ENCODE data around the gene STRBP. TPM values are rescaled to one million over a fixed set of nuclear protein-coding genes. Genes with fewer than 3 reads are reported as not detected.

Gene STRBP
- total RNA-seq, 1 donor from 2014 or later, result 87.3 TPM

GRCh38 chr9:123131993-123132392 is 136.4 kb downstream of the STRBP start:
- no peaks in the 10 kb centered on the region for H3K9me3 Mint-ChIP-seq (ENCODE audit: low read depth)
- TF ChIP-seq, protein P1, sequence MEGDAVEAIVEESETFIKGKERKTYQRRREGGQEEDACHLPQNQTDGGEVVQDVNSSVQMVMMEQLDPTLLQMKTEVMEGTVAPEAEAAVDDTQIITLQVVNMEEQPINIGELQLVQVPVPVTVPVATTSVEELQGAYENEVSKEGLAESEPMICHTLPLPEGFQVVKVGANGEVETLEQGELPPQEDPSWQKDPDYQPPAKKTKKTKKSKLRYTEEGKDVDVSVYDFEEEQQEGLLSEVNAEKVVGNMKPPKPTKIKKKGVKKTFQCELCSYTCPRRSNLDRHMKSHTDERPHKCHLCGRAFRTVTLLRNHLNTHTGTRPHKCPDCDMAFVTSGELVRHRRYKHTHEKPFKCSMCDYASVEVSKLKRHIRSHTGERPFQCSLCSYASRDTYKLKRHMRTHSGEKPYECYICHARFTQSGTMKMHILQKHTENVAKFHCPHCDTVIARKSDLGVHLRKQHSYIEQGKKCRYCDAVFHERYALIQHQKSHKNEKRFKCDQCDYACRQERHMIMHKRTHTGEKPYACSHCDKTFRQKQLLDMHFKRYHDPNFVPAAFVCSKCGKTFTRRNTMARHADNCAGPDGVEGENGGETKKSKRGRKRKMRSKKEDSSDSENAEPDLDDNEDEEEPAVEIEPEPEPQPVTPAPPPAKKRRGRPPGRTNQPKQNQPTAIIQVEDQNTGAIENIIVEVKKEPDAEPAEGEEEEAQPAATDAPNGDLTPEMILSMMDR (IDR thresholded peaks at IDR 0.05; ENCODE audit: unreplicated experiment), result no peak
- peaks cover 11% of the 10 kb centered on the region for H3K36me3 Mint-ChIP-seq (ENCODE audit: insufficient read depth)
- no peak overlapping the region for H3K27ac Mint-ChIP-seq
- H3K27me3 Mint-ChIP-seq, result no peaks in the 10 kb centered on the region
- no peak for DNase-seq (ENCODE audit: low spot score, unreplicated experiment)
- H3K4me3 Mint-ChIP-seq (ENCODE audit: low read depth), result no peak overlapping the region
- H3K4me1 Mint-ChIP-seq (ENCODE audit: low read depth), result no peaks in the 10 kb centered on the region

DNA sequence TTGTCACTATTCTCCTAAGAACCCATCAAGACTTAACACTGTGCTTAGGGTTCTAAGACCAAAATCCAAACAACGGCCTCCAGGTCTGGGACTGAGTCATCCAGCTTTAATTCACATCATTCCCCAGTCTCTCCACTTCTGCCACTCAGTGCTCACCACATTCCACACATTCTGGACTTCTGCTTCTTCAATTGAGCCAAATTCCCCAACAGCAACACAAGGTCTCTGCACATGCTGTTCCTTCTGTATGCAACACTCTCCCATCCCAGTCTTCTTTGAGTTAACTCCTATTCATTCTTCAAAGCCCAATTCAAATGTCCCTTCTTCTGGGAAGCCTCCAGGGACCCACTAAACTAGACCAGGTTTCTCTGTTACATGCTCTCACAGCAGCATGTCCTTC is 137.1 kb downstream of the STRBP start:
- no peaks in the 10 kb centered on the region for H3K9me3 Mint-ChIP-seq (ENCODE audit: low read depth)
- TF ChIP-seq, protein P1 (IDR thresholded peaks at IDR 0.05; ENCODE audit: unreplicated experiment), result no peak
- H3K4me1 Mint-ChIP-seq (ENCODE audit: low read depth), result peaks cover 2% of the 10 kb centered on the region
- H3K4me3 Mint-ChIP-seq (ENCODE audit: low read depth), result no peak overlapping the region
- H3K27me3 Mint-ChIP-seq, result no peaks in the 10 kb centered on the region
- peaks cover 9% of the 10 kb centered on the region for H3K36me3 Mint-ChIP-seq (ENCODE audit: insufficient read depth)
- DNase-seq (ENCODE audit: low spot score, unreplicated experiment), result no peak
- H3K27ac Mint-ChIP-seq, result no peak overlapping the region

DNA sequence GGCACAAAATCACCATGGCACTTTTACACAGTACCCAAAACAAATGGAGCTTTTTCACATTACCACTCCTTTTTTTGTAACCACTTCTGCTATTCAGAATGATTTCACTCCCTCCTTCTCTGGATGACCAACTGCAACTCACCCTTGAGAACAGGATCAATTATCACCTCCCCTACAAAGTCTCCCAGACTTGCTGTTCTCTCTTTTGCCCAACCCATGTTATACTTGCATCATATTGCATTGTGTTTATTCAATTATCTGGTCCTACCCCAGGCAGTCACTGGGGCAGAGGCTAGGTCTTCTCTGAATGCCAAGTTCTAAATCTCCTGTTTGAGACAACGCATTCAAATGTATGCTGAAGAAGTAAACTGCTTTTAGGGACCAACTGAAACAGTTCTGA is 139.0 kb downstream of the STRBP start:
- TF ChIP-seq, protein P1 (IDR thresholded peaks at IDR 0.05; ENCODE audit: unreplicated experiment), result no peak
- Mint-ChIP-seq H3K27ac (no peak overlapping the region), H3K36me3 (ENCODE audit: insufficient read depth) (peaks cover 7% of the 10 kb centered on the region), H3K9me3 (ENCODE audit: low read depth) (no peaks in the 10 kb centered on the region), H3K4me1 (ENCODE audit: low read depth) (peaks cover 8% of the 10 kb centered on the region), H3K4me3 (ENCODE audit: low read depth) (no peak overlapping the region), H3K27me3 (no peaks in the 10 kb centered on the region)
- no peak for DNase-seq (ENCODE audit: low spot score, unreplicated experiment)

DNA sequence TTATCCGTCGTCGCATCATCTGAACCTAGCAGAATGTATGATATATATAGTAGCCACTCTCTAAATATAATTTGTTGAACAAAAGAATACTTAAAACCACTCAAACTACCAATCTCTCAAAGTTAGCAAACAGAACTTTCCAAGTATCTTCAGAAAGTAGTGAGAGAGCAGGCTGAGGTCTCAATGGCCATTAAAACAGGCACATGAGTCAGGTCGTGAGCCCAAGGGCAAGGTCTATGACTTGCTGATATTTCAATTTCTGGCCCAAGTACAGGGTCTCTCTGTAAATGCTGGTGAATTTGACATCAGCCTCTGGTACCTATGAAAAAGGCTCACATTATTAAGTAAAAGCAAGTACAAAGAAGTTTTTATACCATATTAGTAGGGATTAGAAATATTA is 139.8 kb downstream of the STRBP start:
- H3K36me3 Mint-ChIP-seq (ENCODE audit: insufficient read depth), result peaks cover 9% of the 10 kb centered on the region
- DNase-seq (ENCODE audit: low spot score, unreplicated experiment), result no peak
- TF ChIP-seq, protein P1 (IDR thresholded peaks at IDR 0.05; ENCODE audit: unreplicated experiment), result no peak
- H3K4me1 Mint-ChIP-seq (ENCODE audit: low read depth), result peaks cover 8% of the 10 kb centered on the region
- no peak overlapping the region for H3K4me3 Mint-ChIP-seq (ENCODE audit: low read depth)
- no peaks in the 10 kb centered on the region for H3K9me3 Mint-ChIP-seq (ENCODE audit: low read depth)
- H3K27ac Mint-ChIP-seq, result no peak overlapping the region
- H3K27me3 Mint-ChIP-seq, result no peaks in the 10 kb centered on the region

GRCh38 chr9:123127512-123128075 is 140.8 kb downstream of the STRBP start:
- no peak overlapping the region for H3K4me3 Mint-ChIP-seq (ENCODE audit: low read depth)
- H3K9me3 Mint-ChIP-seq (ENCODE audit: low read depth), result no peaks in the 10 kb centered on the region
- H3K36me3 Mint-ChIP-seq (ENCODE audit: insufficient read depth), result peaks cover 11% of the 10 kb centered on the region
- DNase-seq (ENCODE audit: low spot score, unreplicated experiment), result no peak
- H3K27me3 Mint-ChIP-seq, result no peaks in the 10 kb centered on the region
- TF ChIP-seq, protein P1 (IDR thresholded peaks at IDR 0.05; ENCODE audit: unreplicated experiment), result no peak
- H3K4me1 Mint-ChIP-seq (ENCODE audit: low read depth), result peaks cover 10% of the 10 kb centered on the region
- no peak overlapping the region for H3K27ac Mint-ChIP-seq
